GM12875 (cell line): ENCODE measurements around the gene MAPK6.
"Not testable (repeated sequence)": the region's sequence is repeated elsewhere in the genome, so short reads cannot be mapped to it uniquely, and the experiment has no call there.

ENCODE experiments used
- H3K4me3 ChIP-seq: one replicate; pipeline ENCODE4 v1.5.1; 2011; ENCODE audit warnings: low read depth, low read length, control low read depth
- CTCF ChIP-seq: IDR thresholded peaks from 2 replicates; pipeline ENCODE4 v1.5.1; 2011; ENCODE audit warnings: low read depth, mild to moderate bottlenecking, control low read depth, inconsistent platforms, low read length, moderate library complexity, borderline replicate concordance; ENCODE audit not compliant: insufficient read depth

The MAPK6 gene

GRCh38 chr15:52050416-52050815 is 31.4 kb downstream of the MAPK6 start:
- TF ChIP-seq CTCF = no peak
- no peak overlapping the region for H3K4me3 ChIP-seq

GRCh38 chr15:52052066-52052935 is 33.3 kb downstream of the MAPK6 start:
- no peak overlapping the region for H3K4me3 ChIP-seq
- no peak for TF ChIP-seq CTCF

- H3K4me3 ChIP-seq = no peak overlapping the region
- no peak for TF ChIP-seq CTCF
Measured at GRCh38 chr15:52054381-52054780, 35.4 kb downstream of the MAPK6 start.

- not testable (repeated sequence) for H3K4me3 ChIP-seq
Measured at GRCh38 chr15:52054858-52055257, 35.8 kb downstream of the MAPK6 start.

GRCh38 chr15:52056001-52056400 is 37.0 kb downstream of the MAPK6 start:
- TF ChIP-seq CTCF = no peak
- H3K4me3 ChIP-seq = no peak overlapping the region

- no peak for TF ChIP-seq CTCF
Measured at GRCh38 chr15:52056496-52056895, 37.5 kb downstream of the MAPK6 start.

GRCh38 chr15:52057996-52058395 is 39.0 kb downstream of the MAPK6 start:
- TF ChIP-seq CTCF = no peak
- no peak overlapping the region for H3K4me3 ChIP-seq

More at GRCh38 chr15:52056496-52056895, 37.5 kb downstream of the MAPK6 start:
- H3K4me3 ChIP-seq = no peak overlapping the region

- no peak overlapping the region for H3K4me3 ChIP-seq
- no peak for TF ChIP-seq CTCF
Measured at GRCh38 chr15:52060501-52060900, 41.5 kb downstream of the MAPK6 start.
